NCI-H2196 treated with DMSO at 0.1 percent for 48 hours (cell line): Measurements from ENCODE around the gene SLC2A1.

Experiments
- DNase-seq: peaks from one replicate; lab custom pipeline; 2025; ENCODE audit not compliant: unreplicated experiment; lab: John Stamatoyannopoulos, UW

The SLC2A1 gene

DNA sequence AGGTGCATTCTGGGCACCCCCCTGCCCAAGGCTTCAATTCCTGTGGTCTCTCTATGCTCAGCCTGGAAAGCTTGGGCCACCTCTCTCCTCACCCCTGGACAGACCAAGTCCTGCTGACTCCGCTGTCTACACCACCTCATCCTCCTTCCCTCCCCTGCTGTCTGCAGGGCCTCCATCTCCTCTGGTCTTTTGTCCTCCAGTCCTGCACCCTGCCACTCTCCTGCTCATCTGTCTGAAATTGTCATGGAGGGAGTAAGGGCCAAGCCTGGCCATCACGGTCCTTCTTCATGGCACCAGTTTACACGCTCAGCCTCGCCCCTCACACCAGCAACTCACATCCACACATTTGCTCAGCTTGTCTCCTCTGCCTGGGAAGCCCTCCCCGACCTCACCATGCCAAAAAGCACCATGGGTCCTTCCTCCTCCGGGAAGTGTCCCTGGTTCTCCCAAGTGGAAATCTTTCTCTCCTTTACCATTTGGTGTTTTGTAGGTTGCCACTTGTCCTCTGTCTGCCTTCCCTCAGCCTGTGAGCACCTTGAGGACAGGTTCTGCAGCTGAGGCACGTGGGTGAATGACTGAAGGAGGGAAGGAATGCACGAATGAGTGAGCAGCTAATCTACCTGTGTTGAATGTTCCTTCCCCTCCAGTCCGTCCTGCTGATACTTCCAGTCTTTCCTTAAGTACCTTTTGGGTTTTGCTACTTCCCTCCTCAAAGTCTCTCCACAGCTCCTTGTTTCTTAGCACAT lies 2.1 kb upstream of the SLC2A1 start:
- no peak for DNase-seq

DNA sequence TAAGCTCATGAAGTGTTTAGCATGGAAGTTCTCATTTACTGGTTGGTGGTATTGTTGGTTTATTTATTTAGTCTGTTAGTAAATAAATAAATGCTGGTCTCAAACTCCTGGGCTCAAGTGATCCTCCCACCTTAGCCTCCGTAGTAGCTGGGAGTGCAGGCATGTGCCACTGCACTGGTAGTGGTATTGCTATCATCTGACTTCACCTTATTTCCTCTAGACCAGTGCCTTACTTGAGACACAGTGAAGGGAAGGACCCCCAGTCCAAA lies 1.4 kb upstream of the SLC2A1 start:
- DNase-seq = no peak

GRCh38 chr1:42957880-42958487 lies 684 bp downstream of the SLC2A1 start:
- no peak for DNase-seq

DNA sequence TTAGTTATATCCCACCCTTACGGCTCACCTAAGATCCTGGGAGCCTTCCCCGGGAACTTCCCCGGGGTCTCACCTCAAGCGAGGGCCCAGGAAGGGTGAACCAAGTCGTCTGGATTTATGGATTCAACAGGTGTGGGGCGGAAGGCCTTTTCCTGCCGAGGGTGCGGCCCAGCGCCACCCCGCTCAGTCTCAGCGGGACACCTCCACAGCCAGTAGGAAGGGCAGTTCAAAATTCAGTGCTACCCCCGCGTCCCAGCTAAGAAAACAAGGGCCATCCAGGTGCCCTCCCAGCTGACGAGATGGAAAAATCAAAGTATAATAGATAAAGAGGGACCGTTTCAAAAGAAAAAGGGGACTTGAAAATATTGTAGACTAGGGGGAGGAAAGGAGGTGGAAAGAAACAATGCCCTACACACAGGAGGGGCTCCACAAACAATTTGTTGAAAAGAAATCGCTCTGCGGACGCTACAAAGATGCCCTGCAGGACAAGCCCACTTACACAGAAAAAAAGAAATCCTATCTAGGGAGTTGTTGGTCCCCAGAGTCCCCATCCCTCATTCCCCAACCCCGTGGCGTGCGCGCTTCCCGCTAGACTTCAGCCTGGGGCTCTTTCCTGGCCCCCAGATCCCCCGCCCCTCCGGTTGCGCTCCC lies 1.3 kb downstream of the SLC2A1 start:
- no peak for DNase-seq

DNA sequence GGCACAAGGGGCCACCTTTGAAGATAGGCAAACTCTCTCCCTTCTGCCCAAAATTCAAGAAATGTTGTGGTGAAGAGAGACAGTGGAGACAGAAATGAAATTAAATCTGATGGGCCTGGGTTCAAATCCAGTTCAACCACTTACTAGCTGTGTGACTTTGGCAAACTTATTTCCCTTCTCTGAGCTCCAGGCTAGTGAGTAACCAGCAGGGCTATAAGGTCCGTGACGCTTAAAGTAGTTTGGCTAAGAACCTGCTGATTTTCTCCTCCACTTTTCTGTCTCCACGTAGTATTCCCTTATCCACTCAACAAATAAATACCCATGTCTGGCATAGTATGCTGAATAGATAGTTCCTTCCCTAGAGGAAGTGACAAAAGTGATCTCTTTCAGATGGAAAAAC lies 1.9 kb downstream of the SLC2A1 start:
- no peak for DNase-seq

GRCh38 chr1:42955311-42956063 lies 3.2 kb downstream of the SLC2A1 start:
- DNase-seq = no peak

DNA sequence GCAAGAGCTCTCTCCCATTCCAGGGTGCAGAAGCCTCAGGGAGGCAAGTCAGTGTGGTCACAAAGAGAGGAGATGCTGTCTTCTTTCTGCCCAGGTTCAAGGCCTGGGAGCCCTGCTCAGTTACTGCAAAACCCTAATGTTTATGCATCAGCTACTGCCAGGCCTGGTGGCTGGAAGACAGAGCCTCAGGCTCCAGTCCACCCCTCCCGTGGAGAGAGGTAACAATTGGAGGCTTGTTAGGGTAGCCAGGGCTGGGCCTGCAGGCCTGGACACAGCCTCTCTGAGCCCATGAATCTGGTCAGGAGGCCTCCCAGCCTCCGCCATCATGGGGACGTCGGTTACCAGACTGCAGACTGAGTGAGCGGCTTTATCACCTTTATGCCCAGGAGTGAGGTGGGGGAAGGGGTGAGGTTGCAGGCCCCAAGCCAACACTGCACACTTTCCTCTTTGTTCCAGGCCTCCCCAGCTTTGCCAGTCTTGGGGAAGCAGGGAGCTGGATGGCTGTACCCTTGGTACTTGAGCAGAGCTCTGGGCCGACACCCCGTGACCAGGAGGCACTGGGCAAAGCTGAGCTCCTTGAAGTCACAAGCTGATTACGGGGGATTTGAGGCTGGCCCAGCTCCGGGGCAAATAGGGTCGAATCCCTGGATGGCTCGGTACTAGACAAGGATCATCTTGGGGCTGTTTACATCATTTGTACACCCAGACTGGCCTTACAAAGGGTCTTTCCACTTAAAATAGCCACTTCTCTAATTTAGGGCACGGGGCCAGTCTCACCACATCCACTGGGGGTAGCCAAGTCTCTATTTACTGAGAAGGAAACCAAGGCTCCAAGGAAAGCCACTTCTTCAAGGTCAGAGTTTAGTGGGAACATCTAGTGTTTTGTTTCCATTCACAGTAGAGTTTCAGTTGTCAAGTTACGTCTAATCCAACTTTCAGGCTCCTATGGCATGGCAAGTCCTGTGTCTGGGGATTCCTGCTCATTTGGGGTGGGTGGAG lies 5.2 kb downstream of the SLC2A1 start:
- no peak for DNase-seq

GRCh38 chr1:42952303-42953001 lies 6.2 kb downstream of the SLC2A1 start:
- DNase-seq = no peak

DNA sequence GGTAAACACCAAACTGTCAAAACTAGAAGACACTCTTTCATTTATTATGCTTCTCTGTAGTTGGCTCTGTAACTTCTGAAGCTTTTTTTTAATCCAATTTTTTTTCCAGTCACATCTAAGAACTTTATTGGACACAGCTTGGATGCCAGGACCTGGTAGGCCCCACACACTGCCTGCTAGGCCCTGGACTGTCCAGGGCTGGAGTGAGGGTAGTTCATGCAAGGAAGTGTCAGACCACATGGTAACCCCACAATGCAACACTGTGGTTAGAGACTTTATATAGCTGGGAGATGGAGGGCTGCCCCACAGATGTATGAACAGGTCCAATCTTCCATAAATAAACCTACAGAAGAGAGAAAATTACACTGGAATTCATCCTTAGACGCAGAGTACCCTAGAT lies 7.1 kb downstream of the SLC2A1 start:
- no peak for DNase-seq

DNA sequence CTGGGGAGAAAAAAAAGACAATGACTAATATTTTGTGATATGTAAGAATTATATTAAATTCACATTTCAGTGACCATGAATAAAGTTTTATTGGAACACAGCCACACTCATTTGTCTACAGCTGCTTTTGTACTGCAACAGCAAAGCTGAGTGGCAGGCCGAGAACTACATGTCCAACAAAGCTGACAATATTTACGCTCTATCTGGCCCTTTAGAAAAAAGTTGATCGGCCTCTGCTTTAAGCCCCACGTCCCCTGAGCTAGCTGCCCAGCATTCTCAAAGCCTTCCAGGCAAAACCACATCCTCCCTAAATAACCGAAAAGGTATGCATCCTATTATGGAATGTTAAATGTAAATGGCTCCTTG lies 8.6 kb downstream of the SLC2A1 start:
- DNase-seq = no peak

- no peak for DNase-seq
These were observed 9.2 kb downstream of the SLC2A1 start for GRCh38 chr1:42949312-42950115.

DNA sequence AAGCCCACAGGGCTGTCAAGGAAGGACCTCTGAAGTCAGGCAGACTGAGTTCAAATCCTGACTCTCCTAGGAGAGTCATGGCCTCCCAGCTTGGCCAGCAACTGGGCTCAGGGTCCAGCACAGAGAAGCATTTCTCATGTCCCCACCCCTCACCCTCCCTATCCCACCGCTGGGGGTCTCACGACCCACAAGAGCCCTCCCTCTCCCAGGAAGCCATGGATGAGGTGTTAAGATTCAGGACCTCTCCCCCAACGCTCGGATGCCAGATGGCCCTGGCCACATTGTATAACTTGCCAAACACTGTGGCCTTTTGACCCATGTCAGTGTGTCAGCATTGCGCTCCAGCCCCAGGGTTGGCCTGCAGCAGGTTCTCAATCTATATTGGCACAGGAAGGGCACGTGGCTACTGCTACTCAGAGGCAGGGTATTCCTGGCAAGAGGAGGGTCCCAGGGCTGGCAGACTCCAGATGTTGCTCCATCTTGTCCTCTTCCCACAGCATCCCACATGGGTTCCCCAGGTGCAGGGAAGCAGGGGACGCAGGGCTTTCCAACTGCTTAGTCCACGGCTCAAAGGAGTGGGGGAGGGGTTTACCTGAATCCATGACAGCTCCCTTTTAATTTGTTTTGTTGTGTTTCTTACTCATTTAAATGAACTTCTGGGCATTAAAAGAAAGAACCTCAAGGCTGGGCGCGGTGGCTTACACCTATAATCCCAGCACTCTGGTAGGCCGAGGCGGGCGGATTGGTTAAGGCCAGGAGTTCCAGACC lies 10.5 kb downstream of the SLC2A1 start:
- no peak for DNase-seq

GRCh38 chr1:42947117-42947516 lies 11.6 kb downstream of the SLC2A1 start:
- no peak for DNase-seq

- DNase-seq = no peak
These were observed 12.4 kb downstream of the SLC2A1 start for GRCh38 chr1:42946120-42946898.

DNA sequence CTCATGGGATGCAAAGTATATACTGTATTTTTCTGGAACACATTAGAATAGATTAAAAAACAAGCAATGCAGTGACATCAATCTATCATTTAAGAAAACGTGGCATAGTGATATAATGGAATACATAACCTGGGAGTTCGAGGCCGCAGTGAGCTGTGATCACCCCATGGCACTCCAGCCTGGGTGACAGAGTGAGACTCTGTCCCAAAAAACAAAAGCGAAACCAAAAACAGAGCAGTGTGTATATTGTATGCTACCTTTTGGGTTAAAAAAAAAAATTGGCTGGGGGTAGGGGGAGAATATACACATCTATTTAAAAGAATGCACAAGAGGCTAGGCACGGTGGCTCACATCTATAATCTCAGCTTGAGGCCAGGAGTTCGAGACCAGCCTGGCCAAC lies 13.5 kb downstream of the SLC2A1 start:
- no peak for DNase-seq

GRCh38 chr1:42944246-42944928 lies 14.3 kb downstream of the SLC2A1 start:
- DNase-seq = no peak

- no peak for DNase-seq
These were observed 14.9 kb downstream of the SLC2A1 start for GRCh38 chr1:42943728-42944127.
